HG03342 (cell line): Measurements from ENCODE around the gene MAFF.

Experiments
- ATAC-seq: cut with Tn5 transposase; IDR thresholded peaks from one replicate; pipeline ENCODE4 v1.9.1; 2021; ENCODE audit warnings: mild to moderate bottlenecking, moderate library complexity; ENCODE audit not compliant: unreplicated experiment

The MAFF gene

DNA sequence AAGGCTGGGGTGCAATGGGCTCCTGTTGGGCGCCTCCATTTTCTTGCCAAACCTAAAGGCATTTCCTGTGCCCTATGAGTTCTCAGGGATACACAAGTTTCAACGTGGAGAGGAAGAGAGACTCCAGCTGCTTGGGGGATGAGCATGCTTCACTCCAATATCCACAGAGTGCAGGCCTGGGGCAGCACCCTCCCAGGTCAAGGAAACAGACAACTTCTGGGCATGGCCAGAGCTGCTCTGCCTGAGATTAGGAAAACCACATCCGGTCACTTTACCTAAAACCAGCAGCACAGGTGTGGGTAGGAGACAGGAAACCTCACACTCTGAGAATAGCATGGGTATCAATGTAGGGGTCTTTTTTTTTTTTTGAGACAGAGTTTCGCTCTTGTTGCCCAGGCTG, 42.3 kb downstream of the MAFF start:
- ATAC-seq: no peak

GRCh38 chr22:38246046-38246658, 44.4 kb downstream of the MAFF start:
- no peak for ATAC-seq

DNA sequence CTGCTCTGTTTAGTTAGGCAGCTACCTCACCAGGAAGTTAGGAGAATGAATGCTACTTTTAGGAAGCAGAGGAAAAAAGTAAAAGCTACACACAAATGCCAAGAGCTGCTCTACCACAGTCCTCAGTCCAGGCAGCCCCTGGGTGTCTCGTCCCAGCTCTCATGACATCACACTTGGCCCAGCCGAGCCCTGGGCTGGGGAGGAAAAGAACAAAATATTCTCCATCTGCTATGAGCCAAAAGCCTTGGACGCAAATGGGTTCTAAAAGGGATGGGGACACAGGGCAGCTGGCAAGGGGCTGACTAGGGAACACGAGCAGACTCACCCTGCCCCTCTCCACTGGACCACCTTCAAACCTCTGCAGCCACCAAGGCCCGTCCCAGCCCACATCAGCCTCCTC, 44.9 kb downstream of the MAFF start:
- no peak for ATAC-seq

- no peak for ATAC-seq
Observed at GRCh38 chr22:38247713-38248112, 45.9 kb downstream of the MAFF start.

GRCh38 chr22:38248280-38248679, 46.5 kb downstream of the MAFF start:
- no peak for ATAC-seq

- no peak for ATAC-seq
Observed at GRCh38 chr22:38249301-38249700, 47.5 kb downstream of the MAFF start.

GRCh38 chr22:38249803-38250642, 48.2 kb downstream of the MAFF start:
- ATAC-seq: no peak

DNA sequence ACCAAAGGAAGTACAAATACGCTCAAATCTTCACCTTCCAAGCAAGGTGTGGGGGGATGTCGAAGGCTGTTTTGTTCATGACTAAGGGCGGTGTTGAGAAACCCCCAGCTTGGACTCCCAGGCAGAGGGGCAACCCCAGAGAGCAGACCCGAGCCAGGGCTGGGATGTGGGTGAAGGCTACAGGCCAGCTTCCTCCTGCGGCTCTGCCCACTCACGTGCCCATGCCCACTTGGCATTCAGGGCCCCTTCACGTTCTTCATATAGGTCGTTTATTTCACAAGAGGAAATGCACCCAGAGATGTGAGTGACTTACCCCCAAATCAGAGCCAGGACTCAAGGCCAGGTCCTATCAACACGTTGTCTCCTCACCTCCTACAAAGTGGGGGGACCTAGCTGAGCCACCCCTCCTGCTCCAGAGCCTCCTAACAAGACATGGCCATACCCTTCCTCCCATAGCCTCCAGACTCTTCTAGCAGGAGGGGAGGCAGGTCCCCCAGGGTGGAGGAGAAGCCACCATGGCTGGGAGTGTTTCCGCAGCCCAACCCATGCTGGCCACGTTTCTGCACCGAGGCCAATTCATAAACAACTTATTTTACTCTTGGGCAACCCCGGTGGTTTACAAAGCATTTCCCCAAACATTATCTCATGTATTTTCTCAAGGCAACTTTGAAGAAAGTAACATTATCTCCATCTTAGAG, 49.0 kb downstream of the MAFF start:
- no peak for ATAC-seq

DNA sequence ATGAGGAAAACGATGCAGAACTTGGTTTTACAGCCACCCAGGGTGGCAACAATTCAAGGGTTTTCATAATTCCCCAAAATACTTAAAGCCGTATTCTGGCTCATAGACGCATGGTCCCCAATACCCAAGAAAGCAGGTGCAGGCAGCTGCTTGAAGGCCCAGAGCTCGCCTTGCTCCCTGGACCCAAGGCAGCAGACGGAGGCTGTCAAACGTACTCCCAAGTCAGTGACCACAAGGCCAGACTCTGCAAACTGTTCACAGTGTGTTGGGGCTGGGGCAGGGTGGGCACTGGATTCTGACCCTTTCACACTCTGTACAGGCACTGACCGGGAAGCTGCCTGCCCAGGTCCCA, 49.5 kb downstream of the MAFF start:
- ATAC-seq: no peak

- no peak for ATAC-seq
Observed at GRCh38 chr22:38255697-38256096, 53.9 kb downstream of the MAFF start.

DNA sequence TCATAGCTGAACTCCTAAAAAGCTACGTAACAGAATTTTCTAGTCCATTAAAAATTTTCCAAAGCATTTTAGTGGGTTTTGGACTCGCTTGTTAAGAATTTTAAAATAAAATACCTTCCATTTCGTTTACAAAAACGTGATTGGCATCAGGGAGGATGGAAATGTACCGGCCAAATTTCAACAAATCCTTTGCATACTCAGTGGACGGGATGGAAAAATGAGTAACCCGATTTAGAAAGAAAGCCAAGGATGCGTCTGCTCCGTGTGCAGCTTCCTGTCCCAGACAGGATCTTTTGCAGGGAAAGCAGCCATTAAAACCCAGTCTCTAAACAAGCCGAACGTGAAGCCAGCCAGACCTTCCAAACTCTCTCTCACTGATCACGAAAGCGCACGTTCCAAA, 55.4 kb downstream of the MAFF start:
- ATAC-seq: no peak

DNA sequence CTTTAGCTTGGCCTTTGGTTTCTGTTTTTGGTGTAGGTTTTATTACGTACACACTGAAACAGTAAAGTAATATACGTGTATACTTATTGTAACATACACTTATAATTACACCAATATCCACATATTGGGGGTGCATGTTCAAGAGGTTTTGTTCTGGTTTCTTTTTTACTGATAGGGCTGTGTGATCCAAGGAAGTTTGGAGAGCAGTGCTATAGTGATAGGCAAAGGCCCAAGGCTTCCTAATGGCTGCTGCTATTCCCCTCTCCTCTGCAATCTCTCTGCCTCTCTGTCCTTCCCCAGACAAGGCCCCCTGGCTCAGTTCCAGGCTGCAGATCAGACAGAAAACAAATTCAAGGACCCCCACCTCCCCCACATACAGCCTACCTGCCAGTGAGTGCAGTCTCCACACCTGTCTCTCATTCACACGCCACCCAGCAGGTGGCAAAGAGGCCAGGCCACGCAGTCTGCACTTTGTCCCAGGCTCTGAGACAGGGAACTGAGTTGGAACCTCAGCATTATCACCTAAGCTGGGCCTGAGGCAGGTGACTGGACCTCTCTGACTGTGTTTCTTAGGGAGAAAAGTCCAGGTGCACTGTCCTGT, 56.0 kb downstream of the MAFF start:
- no peak for ATAC-seq

DNA sequence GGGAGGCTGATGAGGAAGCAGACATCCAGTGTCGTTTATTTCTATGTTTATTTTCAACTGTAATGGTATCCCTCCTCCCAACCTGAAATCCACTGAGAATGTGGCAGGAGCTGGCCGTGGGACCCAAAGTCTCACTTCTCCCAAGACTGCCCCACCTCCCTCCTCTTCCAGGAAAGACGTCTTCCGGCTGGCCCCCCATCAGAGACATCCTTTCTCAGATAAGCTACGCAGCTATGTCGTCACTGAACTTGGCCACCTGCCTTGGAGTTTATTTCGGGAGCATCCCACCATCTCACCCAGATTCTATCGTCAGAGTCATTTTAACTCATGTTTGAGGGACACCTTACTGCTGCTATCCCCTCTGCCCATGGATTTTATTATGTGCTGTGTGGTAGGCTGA, 57.1 kb downstream of the MAFF start:
- no peak for ATAC-seq

GRCh38 chr22:38259370-38259769, 57.6 kb downstream of the MAFF start:
- no peak for ATAC-seq

GRCh38 chr22:38260761-38261681, 59.2 kb downstream of the MAFF start:
- no peak for ATAC-seq

- no peak for ATAC-seq
Observed at GRCh38 chr22:38262051-38262795, 60.4 kb downstream of the MAFF start.

- ATAC-seq: no peak
Observed at GRCh38 chr22:38264322-38264843, 62.6 kb downstream of the MAFF start.
